ENCODE measurements around the gene GRK5. TPM values are rescaled to one million over a fixed set of nuclear protein-coding genes. Genes with fewer than 3 reads are reported as not detected.

Gene GRK5
- total RNA-seq, 1 experiment from 2014 or later = 58.2 TPM

DNA sequence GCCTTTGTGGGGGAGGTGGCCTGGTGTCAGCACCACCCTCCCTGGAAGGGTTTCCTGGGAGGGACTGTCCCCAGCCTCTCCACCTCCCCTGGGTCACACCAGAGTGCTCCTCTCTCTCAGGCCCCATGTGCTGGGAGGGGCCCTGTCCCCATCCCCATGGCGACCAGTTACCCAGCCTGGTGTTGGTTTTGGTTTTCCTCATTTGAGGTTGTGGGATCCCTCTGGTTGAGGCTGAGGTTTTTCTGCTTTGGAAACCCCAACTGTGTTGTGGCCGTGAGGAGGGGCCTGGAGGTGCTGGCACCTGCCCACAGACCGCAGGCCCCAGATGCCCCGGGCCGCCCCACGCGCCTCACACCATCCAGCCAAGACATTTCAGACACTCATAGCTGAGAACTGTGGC lies 106.3 kb downstream of the GRK5 start:
- Histone ChIP-seq H3K27me3 (replicated peaks; ENCODE audit: insufficient read depth, low read depth, low read length, poor library complexity) (no peaks in the 10 kb centered on the region), H3K4me1 (ENCODE audit: insufficient read depth, low read length, poor library complexity, severe bottlenecking) (peaks cover 42% of the 10 kb centered on the region), H3K9me3 (ENCODE audit: low read depth, low read length, poor library complexity, severe bottlenecking) (no peaks in the 10 kb centered on the region), H3K27ac (ENCODE audit: low read depth, low read length, poor library complexity, severe bottlenecking) (no peak overlapping the region), H3K4me3 (ENCODE audit: low read depth, low read length, poor library complexity, severe bottlenecking) (no peak overlapping the region), H3K36me3 (ENCODE audit: insufficient read depth, low read length, poor library complexity, severe bottlenecking) (no peaks in the 10 kb centered on the region)
- BruUV-seq (replicated peaks) = no TSS peak
- no peak for TF ChIP-seq EZH2 (IDR thresholded peaks at IDR 0.05; ENCODE audit: borderline replicate concordance, low read depth, low read length, poor library complexity, severe bottlenecking)
- TF ChIP-seq, protein P1, sequence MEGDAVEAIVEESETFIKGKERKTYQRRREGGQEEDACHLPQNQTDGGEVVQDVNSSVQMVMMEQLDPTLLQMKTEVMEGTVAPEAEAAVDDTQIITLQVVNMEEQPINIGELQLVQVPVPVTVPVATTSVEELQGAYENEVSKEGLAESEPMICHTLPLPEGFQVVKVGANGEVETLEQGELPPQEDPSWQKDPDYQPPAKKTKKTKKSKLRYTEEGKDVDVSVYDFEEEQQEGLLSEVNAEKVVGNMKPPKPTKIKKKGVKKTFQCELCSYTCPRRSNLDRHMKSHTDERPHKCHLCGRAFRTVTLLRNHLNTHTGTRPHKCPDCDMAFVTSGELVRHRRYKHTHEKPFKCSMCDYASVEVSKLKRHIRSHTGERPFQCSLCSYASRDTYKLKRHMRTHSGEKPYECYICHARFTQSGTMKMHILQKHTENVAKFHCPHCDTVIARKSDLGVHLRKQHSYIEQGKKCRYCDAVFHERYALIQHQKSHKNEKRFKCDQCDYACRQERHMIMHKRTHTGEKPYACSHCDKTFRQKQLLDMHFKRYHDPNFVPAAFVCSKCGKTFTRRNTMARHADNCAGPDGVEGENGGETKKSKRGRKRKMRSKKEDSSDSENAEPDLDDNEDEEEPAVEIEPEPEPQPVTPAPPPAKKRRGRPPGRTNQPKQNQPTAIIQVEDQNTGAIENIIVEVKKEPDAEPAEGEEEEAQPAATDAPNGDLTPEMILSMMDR (conservative IDR thresholded peaks at IDR 0.05; ENCODE audit: low read depth, low read length) = no peak
- ChIA-PET CTCF (no interaction called here), POLR2A (ENCODE audit: low non-redundant PET) (no interaction called here)
- intact Hi-C loops (cut with micrococcal nuclease; ENCODE audit: unreplicated experiment) = no loop called here
- DNase-seq (ENCODE audit: low spot score) = no peak

DNA sequence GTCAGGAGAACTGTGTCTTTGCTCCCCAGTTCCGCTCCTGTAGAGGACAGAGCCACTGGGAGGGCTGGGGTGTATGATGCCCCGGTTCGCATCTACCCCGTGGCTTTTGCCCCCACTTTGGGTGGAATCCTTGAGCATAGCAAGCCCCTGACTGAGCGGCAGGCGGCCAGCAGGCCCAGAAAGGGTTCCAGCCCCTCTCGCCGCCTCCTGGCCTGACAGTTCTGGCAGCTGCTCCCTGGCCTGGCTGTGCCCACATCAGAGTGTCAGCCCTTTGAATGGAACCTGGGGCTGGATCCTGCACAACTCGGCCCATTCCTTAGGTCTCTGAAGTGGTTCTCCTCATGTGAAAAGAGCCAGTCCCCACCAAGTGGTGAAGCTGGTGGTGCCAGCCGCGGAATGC lies 106.7 kb downstream of the GRK5 start:
- BruUV-seq (replicated peaks) = no TSS peak
- CTCF ChIA-PET = no interaction called here
- POLR2A ChIA-PET (ENCODE audit: low non-redundant PET) = no interaction called here
- H3K9me3 ChIP-seq (ENCODE audit: low read depth, low read length, poor library complexity, severe bottlenecking) = no peaks in the 10 kb centered on the region
- H3K27ac ChIP-seq (ENCODE audit: low read depth, low read length, poor library complexity, severe bottlenecking) = no peak overlapping the region
- H3K27me3 ChIP-seq (replicated peaks; ENCODE audit: insufficient read depth, low read depth, low read length, poor library complexity) = no peaks in the 10 kb centered on the region
- no peak for TF ChIP-seq EZH2 (IDR thresholded peaks at IDR 0.05; ENCODE audit: borderline replicate concordance, low read depth, low read length, poor library complexity, severe bottlenecking)
- TF ChIP-seq, protein P1 (conservative IDR thresholded peaks at IDR 0.05; ENCODE audit: low read depth, low read length) = no peak
- H3K4me1 ChIP-seq (ENCODE audit: insufficient read depth, low read length, poor library complexity, severe bottlenecking) = peaks cover 44% of the 10 kb centered on the region
- no peak for DNase-seq (ENCODE audit: low spot score)
- H3K36me3 ChIP-seq (ENCODE audit: insufficient read depth, low read length, poor library complexity, severe bottlenecking) = no peaks in the 10 kb centered on the region
- no peak overlapping the region for H3K4me3 ChIP-seq (ENCODE audit: low read depth, low read length, poor library complexity, severe bottlenecking)
- intact Hi-C loops (cut with micrococcal nuclease; ENCODE audit: unreplicated experiment) = no loop called here

DNA sequence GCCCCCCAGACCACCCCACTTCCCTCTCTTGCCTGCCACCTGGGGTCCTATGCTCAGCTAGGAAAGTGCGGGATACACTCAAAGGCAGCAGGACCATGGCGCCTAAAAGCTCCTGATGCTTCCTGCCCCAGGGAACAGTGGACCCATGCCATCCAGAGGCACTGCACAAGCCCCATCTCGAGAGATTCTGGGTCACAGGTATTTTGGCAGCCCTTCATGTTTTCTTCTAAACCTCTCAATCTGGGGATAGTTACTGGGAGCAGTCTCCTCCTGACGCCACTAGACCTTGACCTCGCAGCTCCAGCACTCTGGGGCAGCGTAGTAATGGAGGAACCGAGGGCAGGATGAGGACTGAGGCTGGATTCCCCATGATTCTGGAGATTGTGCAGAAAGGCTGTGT lies 107.1 kb downstream of the GRK5 start:
- Histone ChIP-seq H3K36me3 (ENCODE audit: insufficient read depth, low read length, poor library complexity, severe bottlenecking) (no peaks in the 10 kb centered on the region), H3K4me1 (ENCODE audit: insufficient read depth, low read length, poor library complexity, severe bottlenecking) (peaks cover 47% of the 10 kb centered on the region), H3K4me3 (ENCODE audit: low read depth, low read length, poor library complexity, severe bottlenecking) (no peak overlapping the region), H3K9me3 (ENCODE audit: low read depth, low read length, poor library complexity, severe bottlenecking) (no peaks in the 10 kb centered on the region), H3K27me3 (replicated peaks; ENCODE audit: insufficient read depth, low read depth, low read length, poor library complexity) (no peaks in the 10 kb centered on the region), H3K27ac (ENCODE audit: low read depth, low read length, poor library complexity, severe bottlenecking) (no peak overlapping the region)
- ChIA-PET POLR2A (ENCODE audit: low non-redundant PET) (no interaction called here), CTCF (no interaction called here)
- intact Hi-C loops (cut with micrococcal nuclease; ENCODE audit: unreplicated experiment) = no loop called here
- TF ChIP-seq, protein P1 (conservative IDR thresholded peaks at IDR 0.05; ENCODE audit: low read depth, low read length) = no peak
- no peak for TF ChIP-seq EZH2 (IDR thresholded peaks at IDR 0.05; ENCODE audit: borderline replicate concordance, low read depth, low read length, poor library complexity, severe bottlenecking)
- BruUV-seq (replicated peaks) = no TSS peak
- no peak for DNase-seq (ENCODE audit: low spot score)
